ENCODE results near the gene UBAP1. TPM values are rescaled to one million over a fixed set of nuclear protein-coding genes. Genes with fewer than 3 reads are reported as not detected.
"Not testable (repeated sequence)": the region's sequence is repeated elsewhere in the genome, so short reads cannot be mapped to it uniquely, and the experiment has no call there.

Gene UBAP1
- total RNA-seq, 1 donor from 2014 or later: 26.0 TPM

GRCh38 chr9:34179213-34180136, 632 bp downstream of the UBAP1 start:
- DNase-seq: peak; percentile 75

- DNase-seq: peak; percentile 11
Observed at GRCh38 chr9:34185778-34186551, 7.1 kb downstream of the UBAP1 start.

GRCh38 chr9:34187891-34188240, 9.0 kb downstream of the UBAP1 start:
- no peak for DNase-seq

- DNase-seq: no peak
Observed at GRCh38 chr9:34190996-34191892, 12.4 kb downstream of the UBAP1 start.

GRCh38 chr9:34195143-34195542, 16.3 kb downstream of the UBAP1 start:
- DNase-seq: no peak

GRCh38 chr9:34197286-34197685, 18.4 kb downstream of the UBAP1 start:
- not testable (repeated sequence) for DNase-seq

GRCh38 chr9:34197756-34198711, 19.2 kb downstream of the UBAP1 start:
- DNase-seq: no peak

GRCh38 chr9:34200092-34200491, 21.2 kb downstream of the UBAP1 start:
- DNase-seq: no peak

- peak; percentile 47 for DNase-seq
Observed at GRCh38 chr9:34203275-34203991, 24.6 kb downstream of the UBAP1 start.

- no peak for DNase-seq
Observed at GRCh38 chr9:34203992-34204635, 25.3 kb downstream of the UBAP1 start.

- DNase-seq: no peak
Observed at GRCh38 chr9:34205102-34205501, 26.3 kb downstream of the UBAP1 start.

GRCh38 chr9:34206561-34206960, 27.7 kb downstream of the UBAP1 start:
- DNase-seq: no peak

- no peak for DNase-seq
Observed at GRCh38 chr9:34211395-34211794, 32.6 kb downstream of the UBAP1 start.

GRCh38 chr9:34214354-34215000, 35.6 kb downstream of the UBAP1 start:
- not testable (repeated sequence) for DNase-seq

- DNase-seq: no peak
Observed at GRCh38 chr9:34216325-34216724, 37.5 kb downstream of the UBAP1 start.

- not testable (repeated sequence) for DNase-seq
Observed at GRCh38 chr9:34217015-34217414, 38.2 kb downstream of the UBAP1 start.

- DNase-seq: peak; percentile 4
Observed at GRCh38 chr9:34218446-34218845, 39.6 kb downstream of the UBAP1 start.

GRCh38 chr9:34219421-34219820, 40.6 kb downstream of the UBAP1 start:
- no peak for DNase-seq

GRCh38 chr9:34220218-34220617, 41.4 kb downstream of the UBAP1 start:
- DNase-seq: no peak

All from skin of body (tissue), 2 donors.